ENCODE results near the gene FUT6. TPM values are rescaled to one million over a fixed set of nuclear protein-coding genes. Genes with fewer than 3 reads are reported as not detected.
"Not testable (repeated sequence)": the region's sequence is repeated elsewhere in the genome, so short reads cannot be mapped to it uniquely, and the experiment has no call there.

FUT6 gene, protein sequence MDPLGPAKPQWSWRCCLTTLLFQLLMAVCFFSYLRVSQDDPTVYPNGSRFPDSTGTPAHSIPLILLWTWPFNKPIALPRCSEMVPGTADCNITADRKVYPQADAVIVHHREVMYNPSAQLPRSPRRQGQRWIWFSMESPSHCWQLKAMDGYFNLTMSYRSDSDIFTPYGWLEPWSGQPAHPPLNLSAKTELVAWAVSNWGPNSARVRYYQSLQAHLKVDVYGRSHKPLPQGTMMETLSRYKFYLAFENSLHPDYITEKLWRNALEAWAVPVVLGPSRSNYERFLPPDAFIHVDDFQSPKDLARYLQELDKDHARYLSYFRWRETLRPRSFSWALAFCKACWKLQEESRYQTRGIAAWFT
- not detected in 2 replicates for total RNA-seq (2014; rRNA removed; shearing (Covaris generic))

DNA sequence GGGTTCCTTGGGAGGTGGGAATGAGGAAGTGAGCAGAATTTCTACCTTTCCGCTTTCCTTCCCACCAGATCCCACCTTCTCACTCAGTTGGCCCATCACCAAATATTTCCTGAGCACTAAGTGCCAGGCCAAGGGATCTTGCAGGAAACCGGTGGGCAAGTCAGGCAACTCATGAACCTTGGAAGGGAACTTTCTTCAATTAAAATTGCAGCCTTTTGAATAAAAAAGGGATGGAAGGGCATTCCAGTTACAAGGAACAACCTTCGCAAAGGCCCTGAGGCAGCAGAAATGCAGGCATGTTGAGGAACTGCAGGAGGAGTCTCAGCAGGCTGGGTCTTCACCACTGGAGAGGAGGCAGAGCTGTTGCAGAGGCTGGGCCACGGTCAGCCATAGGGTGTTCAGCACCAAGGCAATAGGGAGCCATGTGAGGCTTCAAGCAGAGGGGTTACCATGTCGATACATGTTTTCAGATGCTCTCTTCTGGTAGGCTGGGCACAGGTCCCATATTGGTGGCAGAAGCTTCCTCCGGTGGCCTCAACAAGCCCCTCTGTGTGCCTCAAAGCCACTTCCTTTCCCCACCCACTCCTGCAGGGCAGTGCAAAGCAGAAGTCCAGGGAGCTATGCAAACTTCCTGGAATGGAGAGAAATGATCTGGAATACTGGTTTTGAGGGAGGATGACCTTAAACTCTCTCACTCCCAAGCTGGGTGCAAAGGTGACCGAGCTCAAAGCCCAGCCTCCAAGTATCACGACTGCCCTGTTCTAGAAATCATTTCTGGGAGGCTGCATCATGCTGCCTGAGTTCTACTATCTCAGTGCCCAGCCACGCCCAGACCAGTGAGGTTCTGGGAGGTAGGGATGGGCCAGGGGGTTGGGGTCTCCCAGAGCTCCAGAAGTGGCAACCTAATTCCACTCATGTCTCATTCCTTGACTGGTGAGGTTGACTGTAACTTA is at the start of gene FUT6:
Gene FUT6 (minus strand): TSS at position 638 of the 953 bp plus-strand sequence. CDS start 7,135 bp downstream, outside the sequence.
- H3K4me3 ChIP-seq: no peak within 1 kb of the TSS
- no peak for DNase-seq (ENCODE audit: low read depth in 1 of 2, low spot score in 2 of 2)
- H3K36me3 ChIP-seq: no peaks in the 10 kb centered on the region

GRCh38 chr19:5884065-5884811 is 44.7 kb upstream of the FUT6 start:
- not testable (repeated sequence) for H3K4me3 ChIP-seq; H3K27me3 ChIP-seq (replicated peaks)

More for the DNA sequence above, at the start of gene FUT6:
- Histone ChIP-seq H3K4me1 (replicated peaks) (no peaks in the 10 kb centered on the region), H3K9me3 (replicated peaks) (no peaks in the 10 kb centered on the region), H3K27ac (no peak within 1 kb of the TSS), H3K27me3 (replicated peaks) (no peaks in the 10 kb centered on the region)

DNA sequence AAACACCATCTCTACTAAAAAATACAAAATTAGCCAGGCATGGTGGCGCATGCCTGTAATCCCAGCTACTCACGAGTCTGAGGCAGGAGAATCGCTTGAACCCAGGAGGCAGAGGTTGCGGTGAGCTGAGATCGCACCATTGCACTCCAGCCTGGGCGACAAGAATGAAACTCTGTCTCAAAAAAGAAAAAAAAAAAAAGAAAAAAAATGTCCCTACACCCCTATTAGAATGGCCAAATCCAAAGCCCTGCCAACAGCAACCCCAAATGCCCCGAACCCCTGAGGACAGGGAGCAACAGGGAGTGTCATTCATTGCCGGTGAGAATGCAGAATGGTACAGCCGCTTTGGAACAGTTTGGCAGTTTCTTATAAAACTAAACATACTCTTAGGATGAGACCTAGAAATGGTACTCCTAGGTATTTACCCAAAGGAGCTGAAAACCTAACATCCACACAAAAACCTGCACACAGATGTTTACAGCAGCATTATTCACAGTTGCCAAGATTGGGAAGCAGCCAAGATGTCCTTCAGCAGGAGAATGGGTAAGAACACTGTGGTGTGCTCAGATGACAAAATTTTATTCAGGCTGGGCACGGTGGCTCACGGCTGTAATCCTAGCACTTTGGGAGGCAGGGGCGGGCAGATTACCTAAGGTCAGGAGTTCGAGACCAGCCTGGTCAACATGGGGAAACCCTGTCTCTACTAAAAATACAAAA is 43.8 kb upstream of the FUT6 start:
- not testable (repeated sequence) for H3K9me3 ChIP-seq (replicated peaks); H3K27ac ChIP-seq; H3K36me3 ChIP-seq; H3K4me3 ChIP-seq; H3K27me3 ChIP-seq (replicated peaks)
- peak; percentile 60 to 62 for DNase-seq (ENCODE audit: low read depth in 1 of 2, low spot score in 2 of 2)
- peaks cover 61% of the 10 kb centered on the region for H3K4me1 ChIP-seq (replicated peaks)

More at GRCh38 chr19:5884065-5884811, 44.7 kb upstream of the FUT6 start:
- H3K27ac ChIP-seq; DNase-seq (ENCODE audit: low read depth in 1 of 2, low spot score in 2 of 2); H3K9me3 ChIP-seq (replicated peaks); H3K36me3 ChIP-seq: not testable (repeated sequence)
- peaks cover 64% of the 10 kb centered on the region for H3K4me1 ChIP-seq (replicated peaks)

DNA sequence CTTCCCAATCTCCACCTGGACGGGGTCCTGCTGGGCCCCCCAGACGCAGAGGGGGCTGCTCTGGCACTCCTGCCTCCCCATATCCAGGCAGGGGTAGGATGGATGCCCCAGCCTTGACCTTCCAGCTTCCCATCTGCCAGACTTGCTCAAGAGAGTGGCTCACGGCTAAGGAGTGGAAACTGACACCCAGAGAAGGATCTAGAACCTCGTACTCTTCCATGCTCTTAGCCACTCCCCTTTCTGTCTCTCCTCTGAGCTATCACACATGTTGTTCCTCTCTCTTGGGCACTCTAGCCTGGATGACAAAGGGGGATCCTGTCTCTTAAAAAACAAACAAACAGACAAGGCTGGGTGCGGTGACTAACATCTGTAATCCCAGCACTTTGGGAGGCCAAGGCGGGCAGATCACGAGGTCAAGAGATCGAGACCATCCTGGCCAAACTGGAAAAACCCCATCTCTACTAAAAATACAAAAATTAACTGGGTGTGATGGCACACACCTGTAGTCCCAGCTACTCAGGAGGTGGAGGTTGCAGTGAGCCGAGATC is 43.0 kb upstream of the FUT6 start:
- Histone ChIP-seq H3K27me3 (replicated peaks) (no peaks in the 10 kb centered on the region), H3K4me1 (replicated peaks) (peaks cover 68% of the 10 kb centered on the region), H3K4me3 (no peak overlapping the region), H3K36me3 (no peaks in the 10 kb centered on the region), H3K27ac (no peak overlapping the region), H3K9me3 (replicated peaks) (no peaks in the 10 kb centered on the region)
- peak in 1 of 2 experiments; percentile 45 for DNase-seq (ENCODE audit: low read depth in 1 of 2, low spot score in 2 of 2)

- Histone ChIP-seq H3K27me3 (replicated peaks) (no peaks in the 10 kb centered on the region), H3K4me3 (no peak overlapping the region), H3K27ac (no peak overlapping the region), H3K36me3 (no peaks in the 10 kb centered on the region), H3K4me1 (replicated peaks) (peaks cover 69% of the 10 kb centered on the region), H3K9me3 (replicated peaks) (no peaks in the 10 kb centered on the region)
- DNase-seq (ENCODE audit: low read depth in 1 of 2, low spot score in 2 of 2): no peak
These were observed 42.2 kb upstream of the FUT6 start for GRCh38 chr19:5881543-5882299.

DNA sequence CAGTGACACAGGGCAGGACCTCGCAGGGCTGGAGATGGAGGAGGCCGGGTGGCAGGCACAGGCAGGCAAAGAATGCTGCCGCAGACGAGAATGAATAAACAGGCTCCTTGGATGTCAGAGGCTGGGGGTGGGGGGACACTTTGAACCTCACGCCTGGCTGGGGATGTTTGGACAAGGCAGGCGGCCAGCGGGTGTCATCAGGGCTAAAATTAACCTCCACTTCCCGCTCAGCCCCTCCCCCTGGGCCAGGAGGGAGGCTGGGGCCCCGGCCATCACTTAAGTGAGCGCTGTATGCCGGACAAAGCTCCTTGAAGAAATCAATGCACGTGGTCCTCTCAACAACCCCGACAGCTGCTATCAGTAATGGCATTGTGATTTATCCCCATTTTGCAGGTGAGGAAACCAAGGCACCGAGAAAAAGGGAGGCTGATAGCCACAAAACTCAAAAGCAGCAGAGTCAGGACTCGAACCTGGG is 41.1 kb upstream of the FUT6 start:
- H3K4me1 ChIP-seq (replicated peaks): peaks cover 64% of the 10 kb centered on the region
- DNase-seq (ENCODE audit: low read depth in 1 of 2, low spot score in 2 of 2): peak; percentile 91 to 94
- H3K27me3 ChIP-seq (replicated peaks): no peaks in the 10 kb centered on the region
- H3K4me3 ChIP-seq: no peak overlapping the region
- no peaks in the 10 kb centered on the region for H3K36me3 ChIP-seq
- no peaks in the 10 kb centered on the region for H3K9me3 ChIP-seq (replicated peaks)
- H3K27ac ChIP-seq: peak overlapping the region; percentile 37; the same call in 1 of the 2 replicates

- no peaks in the 10 kb centered on the region for H3K36me3 ChIP-seq
- H3K27ac ChIP-seq: no peak overlapping the region
- peaks cover 67% of the 10 kb centered on the region for H3K4me1 ChIP-seq (replicated peaks)
- peak in 1 of 2 experiments; percentile 35 for DNase-seq (ENCODE audit: low read depth in 1 of 2, low spot score in 2 of 2)
- no peak overlapping the region for H3K4me3 ChIP-seq
- H3K9me3 ChIP-seq (replicated peaks): no peaks in the 10 kb centered on the region
- no peaks in the 10 kb centered on the region for H3K27me3 ChIP-seq (replicated peaks)
These were observed 40.7 kb upstream of the FUT6 start for GRCh38 chr19:5880196-5880595.

GRCh38 chr19:5877882-5878281 is 38.4 kb upstream of the FUT6 start:
- Histone ChIP-seq H3K36me3 (no peaks in the 10 kb centered on the region), H3K4me1 (replicated peaks) (peaks cover 66% of the 10 kb centered on the region)
- no peak for DNase-seq (ENCODE audit: low read depth in 1 of 2, low spot score in 2 of 2)

DNA sequence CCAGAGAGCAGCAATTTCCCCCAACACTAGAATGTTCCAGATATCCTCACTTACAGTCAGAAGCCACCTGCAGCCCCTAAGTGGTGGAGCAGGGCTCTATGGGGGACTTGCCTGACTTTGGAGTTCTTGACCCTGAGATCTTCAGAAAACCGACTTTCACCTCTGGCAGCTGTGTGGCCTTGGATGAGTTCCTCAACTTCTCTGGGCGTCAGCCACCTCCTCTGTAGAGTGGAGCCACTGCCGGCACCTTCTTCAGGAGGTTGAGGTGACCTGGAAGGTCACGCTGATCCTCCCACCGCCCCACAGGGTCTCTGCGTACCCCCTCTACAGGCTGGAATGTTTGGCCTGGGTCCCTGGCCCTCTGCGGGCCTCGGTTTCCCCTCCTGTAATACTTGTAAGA is 37.9 kb upstream of the FUT6 start:
- no peak overlapping the region for H3K4me3 ChIP-seq
- H3K27me3 ChIP-seq (replicated peaks): no peaks in the 10 kb centered on the region
- peak in 1 of 2 experiments; percentile 39 for DNase-seq (ENCODE audit: low read depth in 1 of 2, low spot score in 2 of 2)
- peaks cover 4% of the 10 kb centered on the region for H3K9me3 ChIP-seq (replicated peaks)
- H3K27ac ChIP-seq: no peak overlapping the region
- H3K36me3 ChIP-seq: no peaks in the 10 kb centered on the region
- peaks cover 61% of the 10 kb centered on the region for H3K4me1 ChIP-seq (replicated peaks)

More at GRCh38 chr19:5877882-5878281, 38.4 kb upstream of the FUT6 start:
- Histone ChIP-seq H3K27me3 (replicated peaks) (no peaks in the 10 kb centered on the region), H3K9me3 (replicated peaks) (peaks cover 4% of the 10 kb centered on the region), H3K27ac (no peak overlapping the region), H3K4me3 (no peak overlapping the region)

GRCh38 chr19:5874496-5874895 is 35.0 kb upstream of the FUT6 start:
- not testable (repeated sequence) for H3K27ac ChIP-seq; H3K4me3 ChIP-seq; H3K27me3 ChIP-seq (replicated peaks); H3K9me3 ChIP-seq (replicated peaks); H3K36me3 ChIP-seq
- DNase-seq (ENCODE audit: low read depth in 1 of 2, low spot score in 2 of 2): peak; percentile 62 to 77
- peaks cover 47% of the 10 kb centered on the region for H3K4me1 ChIP-seq (replicated peaks)

GRCh38 chr19:5873617-5874199 is 34.2 kb upstream of the FUT6 start:
- H3K36me3 ChIP-seq: no peaks in the 10 kb centered on the region
- no peak overlapping the region for H3K4me3 ChIP-seq
- DNase-seq (ENCODE audit: low read depth in 1 of 2, low spot score in 2 of 2): peak in 1 of 2 experiments; percentile 33
- H3K9me3 ChIP-seq (replicated peaks): peaks cover 4% of the 10 kb centered on the region
- no peak overlapping the region for H3K27ac ChIP-seq
- no peaks in the 10 kb centered on the region for H3K27me3 ChIP-seq (replicated peaks)
- H3K4me1 ChIP-seq (replicated peaks): peaks cover 39% of the 10 kb centered on the region

GRCh38 chr19:5870986-5871394 is 31.5 kb upstream of the FUT6 start:
- H3K4me1 ChIP-seq (replicated peaks): peaks cover 29% of the 10 kb centered on the region
- H3K4me3 ChIP-seq: no peak overlapping the region
- H3K27ac ChIP-seq: no peak overlapping the region
- DNase-seq (ENCODE audit: low read depth in 1 of 2, low spot score in 2 of 2): peak in 1 of 2 experiments; percentile 40
- no peaks in the 10 kb centered on the region for H3K36me3 ChIP-seq
- H3K9me3 ChIP-seq (replicated peaks): peaks cover 4% of the 10 kb centered on the region
- H3K27me3 ChIP-seq (replicated peaks): no peaks in the 10 kb centered on the region
